ENCODE data around the gene LIME1.

The LIME1 gene

GRCh38 chr20:63756648-63756991 is 20.2 kb downstream of the LIME1 start:
- Histone ChIP-seq H3K4me1 (ENCODE audit: control insufficient read depth, insufficient read depth, low read length, unreplicated experiment) (no peaks in the 10 kb centered on the region), H3K36me3 (ENCODE audit: insufficient read depth, low read length) (no peaks in the 10 kb centered on the region), H3K4me3 (ENCODE audit: low read depth, low read length) (no peak overlapping the region), H2AFZ (ENCODE audit: low read length, unreplicated experiment) (no peak overlapping the region), H3K27ac (ENCODE audit: low read depth, low read length) (no peak overlapping the region), H3K27me3 (ENCODE audit: insufficient read depth, low read length) (no peaks in the 10 kb centered on the region), H3K79me2 (ENCODE audit: control insufficient read depth, insufficient read depth, low read length, unreplicated experiment) (no peaks in the 10 kb centered on the region)

- Histone ChIP-seq H3K27ac (ENCODE audit: low read depth, low read length) (no peak overlapping the region), H3K4me3 (ENCODE audit: low read depth, low read length) (no peak overlapping the region), H3K27me3 (ENCODE audit: insufficient read depth, low read length) (no peaks in the 10 kb centered on the region), H3K36me3 (ENCODE audit: insufficient read depth, low read length) (no peaks in the 10 kb centered on the region), H3K79me2 (ENCODE audit: control insufficient read depth, insufficient read depth, low read length, unreplicated experiment) (no peaks in the 10 kb centered on the region), H3K4me1 (ENCODE audit: control insufficient read depth, insufficient read depth, low read length, unreplicated experiment) (no peaks in the 10 kb centered on the region), H2AFZ (ENCODE audit: low read length, unreplicated experiment) (no peak overlapping the region)
Observed at GRCh38 chr20:63758152-63758551, 21.7 kb downstream of the LIME1 start.

- Histone ChIP-seq H2AFZ (ENCODE audit: low read length, unreplicated experiment) (no peak overlapping the region), H3K4me3 (ENCODE audit: low read depth, low read length) (no peak overlapping the region), H3K4me1 (ENCODE audit: control insufficient read depth, insufficient read depth, low read length, unreplicated experiment) (no peaks in the 10 kb centered on the region), H3K27me3 (ENCODE audit: insufficient read depth, low read length) (no peaks in the 10 kb centered on the region), H3K36me3 (ENCODE audit: insufficient read depth, low read length) (no peaks in the 10 kb centered on the region), H3K27ac (ENCODE audit: low read depth, low read length) (no peak overlapping the region), H3K79me2 (ENCODE audit: control insufficient read depth, insufficient read depth, low read length, unreplicated experiment) (no peaks in the 10 kb centered on the region)
Observed at GRCh38 chr20:63759377-63759901, 23.0 kb downstream of the LIME1 start.

- Histone ChIP-seq H3K79me2 (ENCODE audit: control insufficient read depth, insufficient read depth, low read length, unreplicated experiment) (no peaks in the 10 kb centered on the region), H3K4me3 (ENCODE audit: low read depth, low read length) (no peak overlapping the region), H2AFZ (ENCODE audit: low read length, unreplicated experiment) (no peak overlapping the region), H3K27ac (ENCODE audit: low read depth, low read length) (no peak overlapping the region), H3K4me1 (ENCODE audit: control insufficient read depth, insufficient read depth, low read length, unreplicated experiment) (no peaks in the 10 kb centered on the region), H3K36me3 (ENCODE audit: insufficient read depth, low read length) (no peaks in the 10 kb centered on the region), H3K27me3 (ENCODE audit: insufficient read depth, low read length) (no peaks in the 10 kb centered on the region)
Observed at GRCh38 chr20:63765082-63765873, 28.8 kb downstream of the LIME1 start.

- no peaks in the 10 kb centered on the region for H3K27me3 ChIP-seq (ENCODE audit: insufficient read depth, low read length)
- no peak overlapping the region for H2AFZ ChIP-seq (ENCODE audit: low read length, unreplicated experiment)
- H3K27ac ChIP-seq (ENCODE audit: low read depth, low read length) = no peak overlapping the region
- no peak overlapping the region for H3K4me3 ChIP-seq (ENCODE audit: low read depth, low read length)
- no peaks in the 10 kb centered on the region for H3K4me1 ChIP-seq (ENCODE audit: control insufficient read depth, insufficient read depth, low read length, unreplicated experiment)
- H3K36me3 ChIP-seq (ENCODE audit: insufficient read depth, low read length) = no peaks in the 10 kb centered on the region
- no peaks in the 10 kb centered on the region for H3K79me2 ChIP-seq (ENCODE audit: control insufficient read depth, insufficient read depth, low read length, unreplicated experiment)
Observed at GRCh38 chr20:63765902-63766301, 29.4 kb downstream of the LIME1 start.

GRCh38 chr20:63766695-63767426 is 30.4 kb downstream of the LIME1 start:
- H3K79me2 ChIP-seq (ENCODE audit: control insufficient read depth, insufficient read depth, low read length, unreplicated experiment) = no peaks in the 10 kb centered on the region
- H3K27ac ChIP-seq (ENCODE audit: low read depth, low read length) = no peak overlapping the region
- H2AFZ ChIP-seq (ENCODE audit: low read length, unreplicated experiment) = no peak overlapping the region
- H3K27me3 ChIP-seq (ENCODE audit: insufficient read depth, low read length) = no peaks in the 10 kb centered on the region
- no peaks in the 10 kb centered on the region for H3K4me1 ChIP-seq (ENCODE audit: control insufficient read depth, insufficient read depth, low read length, unreplicated experiment)
- no peaks in the 10 kb centered on the region for H3K36me3 ChIP-seq (ENCODE audit: insufficient read depth, low read length)
- no peak overlapping the region for H3K4me3 ChIP-seq (ENCODE audit: low read depth, low read length)

- Histone ChIP-seq H3K27me3 (ENCODE audit: insufficient read depth, low read length) (no peaks in the 10 kb centered on the region), H2AFZ (ENCODE audit: low read length, unreplicated experiment) (no peak overlapping the region), H3K79me2 (ENCODE audit: control insufficient read depth, insufficient read depth, low read length, unreplicated experiment) (no peaks in the 10 kb centered on the region), H3K36me3 (ENCODE audit: insufficient read depth, low read length) (no peaks in the 10 kb centered on the region), H3K27ac (ENCODE audit: low read depth, low read length) (no peak overlapping the region), H3K4me3 (ENCODE audit: low read depth, low read length) (no peak overlapping the region), H3K4me1 (ENCODE audit: control insufficient read depth, insufficient read depth, low read length, unreplicated experiment) (no peaks in the 10 kb centered on the region)
Observed at GRCh38 chr20:63767456-63767855, 31.0 kb downstream of the LIME1 start.

GRCh38 chr20:63767886-63768285 is 31.4 kb downstream of the LIME1 start:
- Histone ChIP-seq H3K79me2 (ENCODE audit: control insufficient read depth, insufficient read depth, low read length, unreplicated experiment) (no peaks in the 10 kb centered on the region), H3K36me3 (ENCODE audit: insufficient read depth, low read length) (no peaks in the 10 kb centered on the region), H3K4me1 (ENCODE audit: control insufficient read depth, insufficient read depth, low read length, unreplicated experiment) (no peaks in the 10 kb centered on the region), H3K27me3 (ENCODE audit: insufficient read depth, low read length) (no peaks in the 10 kb centered on the region), H2AFZ (ENCODE audit: low read length, unreplicated experiment) (no peak overlapping the region), H3K27ac (ENCODE audit: low read depth, low read length) (no peak overlapping the region), H3K4me3 (ENCODE audit: low read depth, low read length) (no peak overlapping the region)

GRCh38 chr20:63768591-63769515 is 32.4 kb downstream of the LIME1 start:
- Histone ChIP-seq H3K27me3 (ENCODE audit: insufficient read depth, low read length) (no peaks in the 10 kb centered on the region), H3K36me3 (ENCODE audit: insufficient read depth, low read length) (no peaks in the 10 kb centered on the region), H3K79me2 (ENCODE audit: control insufficient read depth, insufficient read depth, low read length, unreplicated experiment) (no peaks in the 10 kb centered on the region), H3K4me3 (ENCODE audit: low read depth, low read length) (no peak overlapping the region), H3K27ac (ENCODE audit: low read depth, low read length) (no peak overlapping the region), H2AFZ (ENCODE audit: low read length, unreplicated experiment) (no peak overlapping the region), H3K4me1 (ENCODE audit: control insufficient read depth, insufficient read depth, low read length, unreplicated experiment) (no peaks in the 10 kb centered on the region)

- H3K36me3 ChIP-seq (ENCODE audit: insufficient read depth, low read length) = no peaks in the 10 kb centered on the region
- H3K27ac ChIP-seq (ENCODE audit: low read depth, low read length) = no peak overlapping the region
- H2AFZ ChIP-seq (ENCODE audit: low read length, unreplicated experiment) = no peak overlapping the region
- no peaks in the 10 kb centered on the region for H3K4me1 ChIP-seq (ENCODE audit: control insufficient read depth, insufficient read depth, low read length, unreplicated experiment)
- H3K27me3 ChIP-seq (ENCODE audit: insufficient read depth, low read length) = no peaks in the 10 kb centered on the region
- H3K4me3 ChIP-seq (ENCODE audit: low read depth, low read length) = no peak overlapping the region
- H3K79me2 ChIP-seq (ENCODE audit: control insufficient read depth, insufficient read depth, low read length, unreplicated experiment) = no peaks in the 10 kb centered on the region
Observed at GRCh38 chr20:63769891-63770474, 33.5 kb downstream of the LIME1 start.
